ENCODE measurements around the gene IGSF9. TPM values are rescaled to one million over a fixed set of nuclear protein-coding genes. Genes with fewer than 3 reads are reported as not detected.

The IGSF9 gene
- total and polyA plus RNA-seq, 2 of the 13 experiments (the other 11 are each of a cell fraction or from before 2014, with no cell fraction given), result 0.03 TPM; not detected in 1

DNA sequence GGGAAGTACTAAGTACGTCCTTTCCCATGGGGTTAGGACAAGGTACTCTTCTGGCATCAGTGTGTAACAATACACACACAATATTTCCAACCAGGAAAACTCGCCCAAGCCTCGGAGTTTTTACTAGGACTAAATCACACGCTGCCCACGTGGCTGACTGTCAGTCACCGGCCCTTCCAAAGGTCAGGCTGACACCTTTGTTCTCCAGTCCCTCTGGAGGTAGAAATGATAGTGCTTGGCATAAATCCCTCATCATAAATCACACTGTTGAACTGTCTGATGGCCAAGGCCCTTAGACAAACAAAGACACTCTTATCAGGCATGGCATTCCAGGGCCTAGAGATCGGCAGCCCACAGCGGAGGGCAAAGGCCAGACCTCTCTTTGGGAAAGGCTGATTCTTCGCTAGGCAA is 25.5 kb upstream of the IGSF9 start (continued):
- TF ChIP-seq REST (IDR thresholded peaks at IDR 0.05; ENCODE audit: borderline replicate concordance in 1 of 2, low read depth in 1 of 2, low read length in 2 of 2) (no peak), ZNF407 (CRISPR knock-in tag; IDR thresholded peaks at IDR 0.05; ENCODE audit: not compliant biosample characterization) (no peak), ZNF235 (CRISPR knock-in tag; IDR thresholded peaks at IDR 0.05; ENCODE audit: borderline replicate concordance) (no peak), ZSCAN5A (CRISPR knock-in tag; IDR thresholded peaks at IDR 0.05; ENCODE audit: borderline replicate concordance) (no peak), TFAP4 (IDR thresholded peaks at IDR 0.05; ENCODE audit: borderline replicate concordance, low read depth) (peak; percentile 29; the same call in 1 of the 2 replicates), CEBPB (IDR thresholded peaks at IDR 0.05; ENCODE audit: borderline replicate concordance, low read depth, low read length) (no peak), ZKSCAN5 (CRISPR knock-in tag; IDR thresholded peaks at IDR 0.05) (no peak), ZNF605 (CRISPR knock-in tag; IDR thresholded peaks at IDR 0.05) (no peak), JUNB (CRISPR knock-in tag; IDR thresholded peaks at IDR 0.05; ENCODE audit: borderline replicate concordance) (no peak), CREM (IDR thresholded peaks at IDR 0.05) (0 out of 2 replicates have a peak, but pooled peaks have one; percentile 40), CREM (CRISPR knock-in tag; IDR thresholded peaks at IDR 0.05) (no peak), ZBTB49 (CRISPR knock-in tag; IDR thresholded peaks at IDR 0.05; ENCODE audit: borderline replicate concordance) (no peak)
